HG02642 (cell line): Measurements from ENCODE around the gene SDC4.

Source experiments
- ATAC-seq: cut with Tn5 transposase; IDR thresholded peaks from one replicate; pipeline ENCODE4 v1.9.1; 2021; ENCODE audit warnings: mild to moderate bottlenecking; ENCODE audit not compliant: unreplicated experiment, poor library complexity

The SDC4 gene

GRCh38 chr20:45347936-45348778 is at the start of gene SDC4:
TSS of gene SDC4 (minus strand) at chr20:45348424. CDS start at chr20:45348384, 40 bp downstream.
- ATAC-seq: no peak

DNA sequence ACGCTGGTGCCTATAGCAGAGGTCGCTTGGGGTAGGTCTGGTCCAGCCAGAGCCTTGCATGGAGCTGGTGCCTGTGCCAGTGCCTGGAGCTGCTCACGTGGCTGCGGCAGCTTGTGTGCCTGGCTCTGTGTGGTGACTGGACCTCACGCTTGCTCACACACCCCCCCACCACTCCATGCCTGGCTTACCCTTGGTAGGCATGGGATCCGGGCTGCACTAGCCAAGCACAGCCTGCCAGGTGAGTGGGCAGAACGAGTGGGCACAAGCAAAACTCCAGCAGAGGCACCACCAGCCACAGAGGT is 46.8 kb upstream of the SDC4 start:
- ATAC-seq: no peak

DNA sequence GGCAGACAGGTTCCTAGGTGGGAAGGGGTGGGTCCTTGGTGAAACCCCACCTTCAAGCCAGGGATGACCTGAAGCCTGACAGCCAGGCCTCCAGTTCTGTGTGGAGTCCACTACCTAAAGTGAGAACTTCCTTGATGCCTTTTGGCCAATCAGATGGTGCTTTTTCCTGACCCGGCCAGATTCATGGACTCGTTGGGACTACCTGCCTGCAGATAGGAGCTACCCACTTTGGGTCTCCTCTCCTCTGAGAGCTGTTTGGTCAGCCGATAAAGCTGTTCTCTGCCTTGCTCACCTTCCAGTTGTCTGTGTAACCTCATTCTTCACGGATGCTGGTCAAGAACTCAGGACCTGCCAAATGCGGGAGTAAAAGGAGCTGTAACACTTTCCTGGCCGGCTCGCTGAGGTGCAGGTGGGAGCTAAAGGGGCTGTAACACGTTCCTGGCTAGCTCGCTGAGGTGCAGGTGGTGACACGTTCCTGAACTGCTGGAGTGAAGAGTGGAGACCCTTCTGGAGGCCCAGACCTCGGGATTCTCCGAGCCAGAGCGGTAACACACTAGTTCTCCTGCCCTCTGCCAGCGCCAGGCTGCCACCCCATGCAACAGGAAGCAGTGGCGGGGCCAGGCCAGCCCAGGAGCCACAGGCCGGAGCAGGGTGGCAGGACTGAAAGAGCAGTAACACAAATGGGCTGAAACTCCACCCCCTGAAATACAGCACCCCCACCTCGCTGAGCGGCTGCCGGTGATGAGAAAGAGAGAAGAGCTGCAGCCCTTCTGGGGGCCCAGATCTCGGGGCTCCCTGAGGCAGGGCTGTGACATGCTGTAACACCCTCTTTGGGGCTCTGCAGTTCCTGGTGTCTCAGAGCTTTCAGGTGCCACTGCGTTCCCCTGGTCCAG is 46.2 kb upstream of the SDC4 start:
- ATAC-seq: no peak

GRCh38 chr20:45392733-45393132 is 44.5 kb upstream of the SDC4 start:
- no peak for ATAC-seq

GRCh38 chr20:45391559-45391958 is 43.3 kb upstream of the SDC4 start:
- no peak for ATAC-seq

- no peak for ATAC-seq
Observed at GRCh38 chr20:45390931-45391330, 42.7 kb upstream of the SDC4 start.

DNA sequence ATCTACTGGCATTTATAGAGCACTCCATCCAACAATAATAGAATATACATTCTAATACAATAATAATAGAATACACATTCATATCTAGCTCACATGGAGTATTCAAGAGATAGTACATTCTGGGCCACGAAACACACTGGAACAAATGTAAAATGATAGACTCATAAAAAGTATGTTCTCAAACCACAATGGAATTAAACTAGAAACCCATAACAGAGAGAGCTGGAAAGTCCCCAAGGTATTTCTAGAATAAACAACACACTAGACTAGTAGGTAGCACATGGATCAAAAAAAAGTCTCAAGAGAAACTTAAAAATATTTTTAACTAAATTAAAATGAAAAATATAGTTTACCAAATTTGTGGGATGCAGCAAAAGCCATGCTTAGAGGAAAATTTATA is 39.0 kb upstream of the SDC4 start:
- ATAC-seq: no peak

- ATAC-seq: no peak
Observed at GRCh38 chr20:45378191-45378590, 30.0 kb upstream of the SDC4 start, which contains the start of gene TP53TG5. TSS of gene TP53TG5 (minus strand) at chr20:45378325. CDS start at chr20:45378236, 89 bp downstream.

DNA sequence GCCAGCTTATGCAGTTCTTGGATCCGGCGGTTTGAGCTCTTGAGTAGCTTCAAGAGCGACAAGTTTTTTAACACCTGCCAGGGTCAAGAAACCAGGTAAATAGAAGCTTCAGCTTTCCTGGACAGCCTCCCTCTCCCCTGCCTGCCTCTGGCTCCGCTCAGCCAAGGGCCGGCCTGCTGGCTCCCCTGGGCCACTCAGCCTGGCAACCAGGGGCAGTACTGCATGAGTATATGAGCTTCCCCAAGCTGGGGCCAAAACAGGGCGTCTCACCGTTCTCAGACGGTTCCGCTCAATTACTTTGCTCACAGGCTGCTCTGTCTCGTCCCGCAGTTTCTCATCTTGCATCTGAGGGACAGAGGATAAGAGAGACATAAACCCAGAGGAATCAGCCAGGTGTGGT is 29.0 kb upstream of the SDC4 start:
- ATAC-seq: no peak

DNA sequence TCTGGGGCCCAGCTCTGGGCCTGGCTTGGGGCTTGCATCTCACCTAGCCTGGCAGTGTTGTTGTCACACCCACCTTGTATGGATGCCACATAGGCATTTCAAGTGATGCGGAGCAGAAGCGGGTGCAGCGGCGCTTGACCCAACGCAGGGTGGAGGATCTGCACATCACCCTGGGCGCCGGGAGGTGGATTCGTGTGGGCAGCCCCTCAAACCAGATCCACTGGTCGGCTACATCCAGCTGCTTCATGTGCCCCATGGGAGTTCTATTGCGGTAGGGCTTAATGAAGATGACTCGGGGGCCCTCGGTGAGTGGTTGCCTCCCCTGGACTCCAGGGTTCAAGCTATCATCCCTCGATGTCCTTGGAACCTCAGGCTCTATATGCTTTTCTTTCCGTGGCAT is 26.7 kb upstream of the SDC4 start:
- no peak for ATAC-seq

GRCh38 chr20:45374101-45374467 is 25.9 kb upstream of the SDC4 start:
- no peak for ATAC-seq

DNA sequence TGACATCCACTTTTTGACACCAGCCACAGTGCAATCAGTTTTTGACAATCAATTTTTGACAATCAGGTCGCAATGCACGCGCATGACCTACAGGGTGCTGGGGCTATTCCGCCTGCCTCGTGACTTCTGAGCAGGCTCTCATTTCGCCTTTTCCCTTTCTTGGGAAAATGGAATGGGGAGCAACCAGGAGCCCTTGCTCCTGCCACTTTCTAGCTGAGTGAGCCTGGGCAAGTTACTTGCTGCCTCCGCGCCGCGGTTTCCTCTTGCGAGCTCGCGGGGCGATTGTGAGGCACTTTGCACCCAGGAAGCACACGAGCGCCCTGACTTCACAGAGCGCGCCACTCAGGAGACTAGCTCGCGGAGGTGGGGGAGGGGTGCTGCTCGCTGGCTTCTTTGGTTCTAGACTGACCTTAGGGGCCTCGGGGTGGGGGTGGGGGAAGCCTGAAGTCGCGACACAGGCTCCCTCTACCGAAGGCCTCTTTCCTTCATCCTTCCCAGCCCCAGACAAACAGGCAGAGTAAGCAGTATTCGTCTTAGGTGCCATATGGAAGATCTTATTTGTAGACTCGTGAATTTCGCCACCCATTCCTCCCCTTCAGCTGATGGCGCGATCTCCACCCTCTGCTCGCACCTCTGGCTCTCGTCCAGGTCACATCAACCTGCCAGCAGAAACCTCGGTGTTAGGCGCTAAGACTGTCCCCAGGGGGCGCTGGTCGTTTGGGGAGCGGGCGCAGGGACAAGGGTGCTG is 25.3 kb upstream of the SDC4 start:
- peak; percentile 82 for ATAC-seq

DNA sequence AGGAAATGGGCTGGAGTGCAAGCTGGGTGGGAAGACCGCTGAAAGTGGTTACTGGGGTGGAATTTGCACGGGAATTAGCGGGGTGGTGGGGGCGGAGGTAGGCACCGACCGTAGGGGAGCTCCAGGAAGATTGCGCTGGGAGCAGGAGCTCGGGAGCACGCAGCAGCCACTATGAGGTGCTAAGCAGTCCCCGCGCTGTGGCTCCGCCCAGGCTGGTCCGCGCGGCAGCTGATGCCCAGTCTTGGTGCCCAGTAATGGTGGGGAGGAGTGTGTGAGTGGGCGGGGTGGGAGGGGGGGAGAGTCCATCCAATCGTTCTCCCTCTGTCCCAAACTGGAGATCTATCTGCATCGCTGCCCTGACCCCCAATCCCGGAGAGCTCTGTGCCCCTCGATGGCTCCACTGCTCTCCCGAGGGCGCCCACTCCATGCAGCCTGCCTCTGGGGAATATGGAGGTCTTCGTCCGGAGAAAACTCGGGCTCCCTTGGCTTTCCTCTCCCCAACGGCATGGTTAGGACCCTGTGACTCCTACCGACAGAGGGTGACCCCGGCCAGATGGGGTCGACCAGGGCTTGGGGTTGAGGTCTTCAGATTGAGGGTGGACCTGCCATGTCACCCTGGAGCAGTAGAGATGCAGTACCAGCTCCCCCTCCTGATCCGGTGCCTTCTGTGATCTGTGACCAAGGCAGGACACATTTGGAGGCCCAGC is 24.6 kb upstream of the SDC4 start:
- no peak for ATAC-seq

- ATAC-seq: no peak
Observed at GRCh38 chr20:45372241-45372640, 24.0 kb upstream of the SDC4 start.

DNA sequence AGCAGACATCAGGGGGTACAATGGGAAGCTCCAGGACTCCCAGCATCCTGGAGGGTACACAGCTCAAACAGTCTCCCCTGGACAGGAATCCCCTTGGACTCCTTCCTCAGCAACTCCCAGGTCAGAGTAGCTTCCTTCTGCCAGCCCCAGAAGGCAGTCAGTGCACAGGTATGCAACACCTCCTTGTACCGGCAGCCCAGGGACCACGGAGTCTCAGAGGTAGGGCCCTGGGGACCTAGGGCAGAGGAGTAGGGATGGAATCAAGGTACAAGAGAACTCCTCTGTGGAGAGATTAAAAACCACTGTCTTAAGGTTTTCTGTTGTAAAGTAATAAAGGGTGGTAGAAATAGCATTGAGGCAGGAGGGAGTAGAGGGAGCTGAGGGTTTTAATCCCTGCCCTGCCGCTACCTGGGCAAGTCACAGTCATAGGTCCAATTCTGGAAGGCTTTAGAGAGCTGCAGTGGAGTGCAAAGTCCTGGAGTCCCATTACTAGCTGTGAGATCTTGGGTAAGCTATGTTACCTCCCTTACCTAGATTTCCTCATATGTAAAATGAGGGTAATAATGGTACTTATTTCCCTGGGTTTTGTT is 22.4 kb upstream of the SDC4 start:
- ATAC-seq: no peak

- ATAC-seq: peak; percentile 74
Observed at GRCh38 chr20:45368221-45368980, 20.2 kb upstream of the SDC4 start.

- ATAC-seq: no peak
Observed at GRCh38 chr20:45367126-45367525, 18.9 kb upstream of the SDC4 start.

- ATAC-seq: no peak
Observed at GRCh38 chr20:45366631-45367030, 18.4 kb upstream of the SDC4 start.

GRCh38 chr20:45366192-45366591 is 18.0 kb upstream of the SDC4 start:
- no peak for ATAC-seq
